Naive thymus-derived CD4-positive, alpha-beta T cell (primary cell): ENCODE measurements around the gene TTLL1. TPM values are rescaled to one million over a fixed set of nuclear protein-coding genes. Genes with fewer than 3 reads are reported as not detected.
A peak's percentile ranks its signal among the peaks of the same experiment; 100 is the strongest.

ENCODE experiments used
- ATAC-seq: fragments of 150-1000 bp; cut with Tn5 transposase; 2 replicates; pipeline ENCODE4 v1.10.0; 2021; ENCODE audit warnings: mild to moderate bottlenecking, moderate library complexity
- CTCF ChIA-PET: fragments of 350-600 bp; sonication (Branson Sonifier 250); formaldehyde crosslinking; loops from one replicate; lab custom pipeline; 2021; ENCODE audit warnings: antibody characterized with exemption; lab: Charles Lee
- POLR2A ChIA-PET: fragments of 350-600 bp; sonication (Branson Sonifier 250); formaldehyde crosslinking; loops from one replicate; lab custom pipeline; 2021; ENCODE audit warnings: antibody characterized with exemption, inconsistent platforms; lab: Charles Lee
- DNase-seq, 9 donors: peaks; one replicate each; pipeline versions ENCODE4 v3.0.0 to v3.0.0-alpha.2; 2020 to 2022; ENCODE audit warnings: mixed read lengths in 1 of 9
- H3K27ac ChIP-seq: one replicate; pipeline ENCODE4 v1.7.0; 2013; ENCODE audit warnings: mild to moderate bottlenecking, low read depth, low read length, moderate library complexity
- H3K27me3 ChIP-seq, 2 donors: one replicate each; pipeline ENCODE4 v1.7.0; 2013; ENCODE audit warnings: low read length in 2 of 2, mild to moderate bottlenecking in 2 of 2, moderate library complexity in 2 of 2; ENCODE audit not compliant: control insufficient read depth in 2 of 2, insufficient read depth in 2 of 2
- H3K36me3 ChIP-seq, 3 experiments: 1 replicate in 2 of 3; 2 replicates in 1 of 3; pipeline ENCODE4 v1.7.0; 2013; ENCODE audit warnings: low read length in 3 of 3, mild to moderate bottlenecking in 3 of 3, moderate library complexity in 1 of 3; ENCODE audit not compliant: insufficient read depth in 3 of 3, control insufficient read depth in 2 of 3
- H3K4me1 ChIP-seq, 2 donors: one replicate each; pipeline ENCODE4 v1.7.0; 2013; ENCODE audit warnings: low read length in 2 of 2, mild to moderate bottlenecking in 2 of 2, moderate library complexity in 1 of 2; ENCODE audit not compliant: control insufficient read depth in 2 of 2, insufficient read depth in 2 of 2
- H3K4me3 ChIP-seq: 2 replicates; pipeline ENCODE4 v1.7.0; 2013; ENCODE audit warnings: mild to moderate bottlenecking, low read length
- H3K9me3 ChIP-seq, 3 experiments: 1 replicate in 2 of 3; 2 replicates in 1 of 3; pipeline ENCODE4 v1.7.0; 2013; ENCODE audit warnings: low read length in 3 of 3; ENCODE audit not compliant: control insufficient read depth in 2 of 3
- H3K27ac Mint-ChIP-seq, 9 donors: one replicate each; pipeline ENCODE4 v1.8.0; 2020 to 2022; ENCODE audit warnings: mixed read lengths in 9 of 9, mild to moderate bottlenecking in 8 of 9, moderate library complexity in 5 of 9, inconsistent platforms in 2 of 9
- H3K27me3 Mint-ChIP-seq, 5 donors: one replicate each; pipeline ENCODE4 v1.8.0; 2021 to 2022; ENCODE audit warnings: mixed read lengths in 5 of 5, mild to moderate bottlenecking in 1 of 5
- H3K36me3 Mint-ChIP-seq, 5 donors: one replicate each; pipeline ENCODE4 v1.8.0; 2020 to 2022; ENCODE audit warnings: mixed read lengths in 5 of 5, mild to moderate bottlenecking in 3 of 5, inconsistent platforms in 1 of 5
- H3K4me1 Mint-ChIP-seq, 7 donors: one replicate each; pipeline ENCODE4 v1.8.0; 2020 to 2022; ENCODE audit warnings: mixed read lengths in 7 of 7, mild to moderate bottlenecking in 3 of 7, inconsistent platforms in 1 of 7
- H3K4me3 Mint-ChIP-seq, 10 donors: one replicate each; pipeline ENCODE4 v1.8.0; 2020 to 2022; ENCODE audit warnings: mild to moderate bottlenecking in 10 of 10, mixed read lengths in 10 of 10, moderate library complexity in 6 of 10, inconsistent platforms in 2 of 10
- H3K9me3 Mint-ChIP-seq, 11 donors: one replicate each; pipeline ENCODE4 v1.8.0; 2020 to 2022; ENCODE audit warnings: mixed read lengths in 11 of 11, mild to moderate bottlenecking in 4 of 11, inconsistent platforms in 1 of 11, moderate library complexity in 1 of 11
- intact Hi-C, 2 donors: fragments of 100-400 bp; cut with micrococcal nuclease; formaldehyde crosslinking; loops; one replicate each; pipeline ENCODE4 v1.15.1; 2023
- polyA plus RNA-seq, 2 donors: library from polyadenylated mRNA; unstranded; fragments of 300-500 nt; fragmentation: Illumina TruSeq; gene quantifications; one replicate each; pipeline ENCODE4 v1.2.3, GENCODE V29; 2021
- total RNA-seq, 6 experiments: library from RNA in 5 of 6; stranded (reverse) in 5 of 6; gene quantifications; 1 replicate in 5 of 6; 2 replicates in 1 of 6; pipeline ENCODE4 v1.2.3 and lab custom pipeline; 2021 to 2026

The TTLL1 gene
- total and polyA plus RNA-seq, 7 experiments from 2014 or later, result 4.6 to 16.1 (median 7.7) TPM

DNA sequence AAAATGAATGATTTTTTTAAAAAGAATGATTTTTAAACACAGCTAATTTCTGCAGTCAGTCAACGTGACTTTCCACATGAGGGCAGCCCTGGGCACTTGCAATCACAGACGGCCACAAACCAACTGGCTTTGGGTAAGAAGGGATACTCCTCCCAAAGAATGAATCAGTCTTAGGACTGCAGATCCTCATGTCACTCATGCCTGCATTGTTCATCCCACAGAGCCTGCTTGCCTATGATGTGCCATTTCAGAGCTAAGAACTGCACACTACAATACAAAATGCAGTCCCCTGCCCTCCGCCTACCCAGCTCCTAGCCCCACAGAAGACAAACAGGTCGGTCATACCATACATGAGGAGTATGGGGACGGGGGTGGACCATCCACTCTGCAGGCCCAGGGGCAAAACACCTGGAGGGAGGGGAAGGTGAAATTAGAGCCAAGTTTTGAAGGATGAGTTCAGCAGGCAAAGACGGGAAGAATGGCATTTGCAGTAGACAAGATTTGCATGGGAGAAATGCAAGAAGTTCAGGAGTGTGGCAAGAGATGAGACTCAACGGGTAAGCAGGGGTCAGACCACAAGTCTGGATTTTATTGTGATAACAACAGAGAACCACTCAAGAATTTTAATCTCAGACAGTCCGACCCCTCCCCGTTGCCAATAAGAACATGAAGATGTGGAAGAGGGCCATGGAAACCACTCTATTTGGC lies 98.9 kb downstream of the TTLL1 start:
- CTCF ChIA-PET, result interaction anchor here (0.6 to 0.7 kb wide), 2 partner anchors 11 to 67 kb away, joined by 3 read pairs; no protein-coding TSS in a partner anchor
- peaks cover 7 to 60% (median 54%) of the 10 kb centered on the region in 7 donors for H3K4me1 Mint-ChIP-seq

More for the DNA sequence above, 98.9 kb downstream of the TTLL1 start:
- peaks cover 0 to 2% (median 0%) of the 10 kb centered on the region in 11 donors for H3K9me3 Mint-ChIP-seq
- peak overlapping the region in 3 of 9 donors; percentile 3 to 47 (median 6) for H3K27ac Mint-ChIP-seq
- no peak overlapping the region for H3K4me3 ChIP-seq
- H3K27me3 Mint-ChIP-seq, result no peaks in the 10 kb centered on the region
- DNase-seq (no peak), ATAC-seq (peak; percentile 33)
- no peaks in the 10 kb centered on the region for H3K9me3 ChIP-seq
- H3K4me1 ChIP-seq, result no peaks in the 10 kb centered on the region
- no peak overlapping the region for H3K27ac ChIP-seq
- H3K36me3 ChIP-seq, result peaks cover 0 to 3% (median 0%) of the 10 kb centered on the region in 3 experiments
- no peaks in the 10 kb centered on the region for H3K27me3 ChIP-seq
- intact Hi-C loops, result no loop called here
- POLR2A ChIA-PET, result interaction anchor here (0.6 kb wide), 1 partner anchor 158 kb away, joined by 5 read pairs; no protein-coding TSS in a partner anchor
- H3K36me3 Mint-ChIP-seq, result peaks cover 1 to 30% (median 5%) of the 10 kb centered on the region in 5 donors
- no peak overlapping the region for H3K4me3 Mint-ChIP-seq

Other genes starting within 250 kb of the TTLL1 start
- gene ARFGAP3, start 232.1 kb downstream of the TTLL1 start, total RNA-seq, result 10 to 100 TPM; 22.9 to 38.4 (median 31.0) TPM
- gene ARFGAP3, start 232.1 kb downstream of the TTLL1 start, polyA plus RNA-seq, result 10 to 100 TPM; 26.1 to 28.5 TPM
- gene PACSIN2, start 74.2 kb downstream of the TTLL1 start, total RNA-seq, result 10 to 100 TPM; 27.6 to 62.5 (median 38.1) TPM
- 10 to 100 TPM; 26.6 to 36.3 TPM for gene PACSIN2, start 74.2 kb downstream of the TTLL1 start, polyA plus RNA-seq
- gene BIK, start 21.4 kb upstream of the TTLL1 start, total RNA-seq, result 1 to 10 TPM; 1.1 to 2.6 (median 1.4) TPM
- 1 to 10 TPM; 2.2 to 4.3 TPM for gene BIK, start 21.4 kb upstream of the TTLL1 start, polyA plus RNA-seq
- gene MCAT, start 54.0 kb upstream of the TTLL1 start, total RNA-seq, result 10 to 100 TPM in 3 of 5 experiments, 1 to 10 TPM in 2; 7.1 to 17.9 (median 10.5) TPM
- 10 to 100 TPM in 1 of 2 donors, 1 to 10 TPM in 1; 8.9 to 11.7 TPM for gene MCAT, start 54.0 kb upstream of the TTLL1 start, polyA plus RNA-seq
- gene TSPO, start 62.2 kb upstream of the TTLL1 start, total RNA-seq, result 100 to 1,000 TPM in 2 of 5 experiments, 10 to 100 TPM in 3; 56.1 to 190 (median 61.5) TPM
- gene TSPO, start 62.2 kb upstream of the TTLL1 start, polyA plus RNA-seq, result 100 to 1,000 TPM; 341 to 357 TPM
- 10 to 100 TPM; 15.6 to 43.7 (median 29.6) TPM for gene TTLL12, start 97.7 kb upstream of the TTLL1 start, total RNA-seq
- gene TTLL12, start 97.7 kb upstream of the TTLL1 start, polyA plus RNA-seq, result 10 to 100 TPM; 15.6 to 28.2 TPM